Lung (tissue), 12 donors: ENCODE measurements around the gene WDR46. TPM values are rescaled to one million over a fixed set of nuclear protein-coding genes. Genes with fewer than 3 reads are reported as not detected.
A peak's percentile ranks its signal among the peaks of the same experiment; 100 is the strongest.

ENCODE experiments used
- ATAC-seq: fragments of 200-7000 bp; cut with Tn5 transposase; one replicate; pipeline ENCODE4 v1.9.1; 2020; ENCODE audit warnings: moderate number of reproducible peaks; ENCODE audit not compliant: insufficient read depth, low FRiP score
- DNase-seq, 3 donors: peaks; one replicate each; pipeline ENCODE4 v3.0.0-alpha.2; 2013 to 2017
- H3K27ac ChIP-seq, 2 donors: one replicate each; pipeline ENCODE4 v1.5.1; 2013; ENCODE audit warnings: mild to moderate bottlenecking in 2 of 2, moderate library complexity in 2 of 2, control low read depth in 1 of 2, inconsistent platforms in 1 of 2, low read depth in 1 of 2, low read length in 1 of 2
- H3K27me3 ChIP-seq, 3 donors: one replicate each; pipeline ENCODE4 v1.5.1; 2013; ENCODE audit warnings: low read length in 2 of 3; ENCODE audit not compliant: control insufficient read depth in 3 of 3, insufficient read depth in 3 of 3
- H3K36me3 ChIP-seq, 4 donors: one replicate each; pipeline ENCODE4 v1.5.1; 2013; ENCODE audit warnings: low read length in 4 of 4, mild to moderate bottlenecking in 1 of 4, moderate library complexity in 1 of 4; ENCODE audit not compliant: control insufficient read depth in 4 of 4, insufficient read depth in 4 of 4
- H3K4me1 ChIP-seq, 5 donors: one replicate each; pipeline ENCODE4 v1.5.1; 2013; ENCODE audit warnings: low read length in 5 of 5, mild to moderate bottlenecking in 2 of 5, moderate library complexity in 1 of 5; ENCODE audit not compliant: control insufficient read depth in 5 of 5, insufficient read depth in 5 of 5
- H3K4me3 ChIP-seq: one replicate; pipeline ENCODE4 v1.5.1; 2013; ENCODE audit warnings: mild to moderate bottlenecking, control low read depth, moderate library complexity
- H3K9ac ChIP-seq, 2 donors: one replicate each; pipeline ENCODE4 v1.5.1; 2013; ENCODE audit warnings: low read length in 2 of 2, control low read depth in 1 of 2; ENCODE audit not compliant: insufficient read depth in 1 of 2
- H3K9me3 ChIP-seq, 4 donors: one replicate each; pipeline ENCODE4 v1.5.1; 2013; ENCODE audit warnings: low read length in 3 of 4, mild to moderate bottlenecking in 1 of 4, moderate library complexity in 1 of 4; ENCODE audit not compliant: control insufficient read depth in 4 of 4, insufficient read depth in 3 of 4
- CTCF ChIP-seq: IDR thresholded peaks from 2 replicates; pipeline ENCODE4 v1.5.1; 2012; ENCODE audit warnings: mild to moderate bottlenecking; ENCODE audit errors: control extremely low read depth, extremely low read depth
- WGBS, 2 donors: extraction: QIAGEN DNeasy Blood & Tissue Kit; methylation state at CpG; one replicate each; pipeline ENCODE4 v1.1.7; 2013; 5-methylcytosine and 5-hydroxymethylcytosine counted together
- polyA plus RNA-seq, 2 donors: library from polyadenylated mRNA; stranded (reverse); fragments of 200-250 nt; gene quantifications; one replicate each; pipeline ENCODE4 v1.2.1, GENCODE V29; 2013
- total RNA-seq, 2 donors: library from RNA; depleted of rRNA in 1 of 2; stranded (reverse); fragments of >200 nt in 1 of 2; gene quantifications; one replicate each; pipeline ENCODE4 v1.2.1, GENCODE V29; 2014 to 2021
- donor health status: control.
- donor health status: control.
- donor health status: Bipolar disorder and iron deficiency.
- donor health status: healthy.
- donor health status: DM: yes; HTN: yes; CAD: no.

The WDR46 gene
- total and polyA plus RNA-seq, 4 donors, result 26.3 to 48.0 (median 47.4) TPM

GRCh38 chr6:33333666-33334065 is 44.6 kb upstream of the WDR46 start:
- ATAC-seq (no peak), DNase-seq (no peak)
- H3K27me3 ChIP-seq, result no peaks in the 10 kb centered on the region
- H3K9ac ChIP-seq, result no peak overlapping the region
- no peak overlapping the region for H3K4me3 ChIP-seq
- WGBS, 2 donors, result 82 to 89% methylated on average over 4 of the region's 4 CpGs
- H3K36me3 ChIP-seq, result no peaks in the 10 kb centered on the region
- H3K9me3 ChIP-seq, result no peaks in the 10 kb centered on the region
- no peak overlapping the region for H3K27ac ChIP-seq
- H3K4me1 ChIP-seq, result no peaks in the 10 kb centered on the region
- no peak for TF ChIP-seq CTCF

DNA sequence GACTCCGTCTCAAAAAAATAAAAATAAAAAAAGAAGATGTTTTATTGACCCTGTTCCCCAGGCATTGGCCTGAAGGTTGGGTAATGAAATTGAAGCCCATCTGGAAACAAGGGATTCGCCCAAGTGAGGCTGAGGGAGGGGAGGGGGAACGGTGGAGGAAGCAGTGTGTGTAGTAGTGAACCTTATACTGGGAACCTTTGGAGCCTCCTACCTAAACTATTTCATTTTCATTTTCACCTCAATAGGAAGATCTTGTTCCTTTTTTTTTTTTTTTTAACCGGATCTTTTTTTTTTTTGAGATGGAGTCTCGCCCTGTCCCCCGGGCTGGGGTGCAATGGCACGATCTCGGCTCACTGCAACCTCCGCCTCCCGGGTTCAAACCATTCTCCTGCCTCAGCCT is 41.7 kb upstream of the WDR46 start:
- H3K4me1 ChIP-seq, result no peaks in the 10 kb centered on the region
- ATAC-seq, result no peak
- TF ChIP-seq CTCF, result no peak
- no peaks in the 10 kb centered on the region for H3K27me3 ChIP-seq
- H3K27ac ChIP-seq, result no peak overlapping the region
- H3K36me3 ChIP-seq, result no peaks in the 10 kb centered on the region
- no peak for DNase-seq
- H3K4me3 ChIP-seq, result no peak overlapping the region
- no peak overlapping the region for H3K9ac ChIP-seq
- WGBS, 2 donors, result 59 to 80% methylated on average over 10 of the region's 10 CpGs
- no peaks in the 10 kb centered on the region for H3K9me3 ChIP-seq

DNA sequence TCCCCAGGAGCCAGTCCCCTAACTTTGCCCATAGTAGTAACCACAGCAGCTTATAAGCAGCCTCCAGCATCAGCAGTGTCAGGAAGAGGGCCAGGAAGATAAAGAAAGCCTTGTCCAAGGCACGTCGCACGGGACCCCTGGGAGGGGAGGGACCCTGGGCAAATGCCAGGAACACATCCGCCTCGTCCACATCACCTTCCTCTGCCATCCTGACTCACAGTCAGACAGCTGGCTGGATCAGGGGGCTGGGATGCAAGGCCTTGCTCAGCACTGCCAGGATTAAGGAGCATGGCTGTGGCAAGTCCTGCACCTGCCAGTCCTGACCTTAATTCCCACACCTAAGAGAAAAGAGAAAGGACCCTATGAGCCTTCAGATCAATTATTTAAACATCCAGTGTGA is 40.0 kb upstream of the WDR46 start:
- H3K4me1 ChIP-seq, result peaks cover 0 to 1% (median 0%) of the 10 kb centered on the region in 5 donors
- H3K4me3 ChIP-seq, result no peak overlapping the region
- 40 to 73% methylated on average over 5 of the region's 5 CpGs for WGBS, 2 donors
- no peaks in the 10 kb centered on the region for H3K27me3 ChIP-seq
- no peak for TF ChIP-seq CTCF
- H3K27ac ChIP-seq, result no peak overlapping the region
- H3K36me3 ChIP-seq, result no peaks in the 10 kb centered on the region
- H3K9me3 ChIP-seq, result no peaks in the 10 kb centered on the region
- DNase-seq, result no peak
- ATAC-seq, result no peak
- H3K9ac ChIP-seq, result no peak overlapping the region

DNA sequence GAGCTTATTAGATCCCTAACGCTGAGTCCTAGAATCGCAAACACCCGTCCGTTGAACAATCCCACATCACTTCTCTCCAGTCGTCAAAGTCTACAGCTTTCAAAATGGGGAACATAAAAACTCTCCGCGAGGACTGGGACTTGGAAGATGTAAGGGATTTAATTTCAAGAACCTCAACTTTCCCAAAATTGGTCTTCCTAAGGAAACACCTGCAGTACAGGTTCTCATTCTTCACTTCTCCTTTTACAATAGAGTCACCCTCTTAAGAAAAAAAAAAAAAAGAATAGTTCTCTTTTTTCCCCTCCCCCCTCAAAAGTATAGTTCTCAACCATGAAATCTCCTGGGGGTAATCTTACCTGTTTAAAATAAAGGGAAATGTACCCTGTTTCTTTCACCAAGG is 35.1 kb upstream of the WDR46 start:
- H3K4me3 ChIP-seq, result no peak overlapping the region
- H3K9me3 ChIP-seq, result no peaks in the 10 kb centered on the region
- 11 to 23% methylated on average over 7 of the region's 7 CpGs for WGBS, 2 donors
- no peak for TF ChIP-seq CTCF
- peak overlapping the region in 1 of 2 donors; percentile 82 for H3K27ac ChIP-seq
- H3K27me3 ChIP-seq, result no peaks in the 10 kb centered on the region
- DNase-seq (no peak), ATAC-seq (no peak)
- H3K36me3 ChIP-seq, result peaks cover 3 to 21% (median 19%) of the 10 kb centered on the region in 4 donors
- H3K4me1 ChIP-seq, result peaks cover 3 to 20% (median 9%) of the 10 kb centered on the region in 5 donors
- peak overlapping the region in 1 of 2 donors; percentile 79 for H3K9ac ChIP-seq
